Measurements from ENCODE around the gene KRT3. TPM values are rescaled to one million over a fixed set of nuclear protein-coding genes. Genes with fewer than 3 reads are reported as not detected.

KRT3 gene
- total RNA-seq, 1 experiment from 2014 or later = not detected

- in situ Hi-C loops (cut with HindIII; ENCODE audit: low pct_unique_long_range_greater_than_20kb, low sequenced_read_pairs) = no loop called here
- no peak for DNase-seq (ENCODE audit: low read depth, low spot score)
Measured at GRCh38 chr12:52829986-52830770, 34.3 kb upstream of the KRT3 start.

DNA sequence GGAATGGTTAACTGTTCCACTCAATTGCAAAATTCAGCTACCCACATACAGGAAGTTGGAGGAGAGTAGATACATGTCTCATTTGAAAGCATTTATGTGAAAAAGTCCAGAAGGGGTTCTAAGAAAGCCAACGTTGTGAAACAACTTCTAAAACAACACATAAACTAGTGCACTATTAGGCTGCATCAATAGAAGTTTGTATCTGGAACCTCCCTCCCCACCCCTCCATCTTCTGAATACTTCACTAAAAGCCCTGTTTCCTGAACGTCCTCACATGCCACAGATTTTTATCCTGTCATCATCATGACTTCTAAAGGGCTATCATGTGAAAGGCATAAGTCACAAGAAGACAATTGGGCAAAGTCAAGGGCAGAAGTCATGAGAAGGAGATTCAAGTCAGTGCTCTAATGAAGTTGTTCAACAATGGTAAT lies 32.7 kb upstream of the KRT3 start:
- DNase-seq (ENCODE audit: low read depth, low spot score) = peak; percentile 65
- in situ Hi-C loops (cut with HindIII; ENCODE audit: low pct_unique_long_range_greater_than_20kb, low sequenced_read_pairs) = no loop called here

DNA sequence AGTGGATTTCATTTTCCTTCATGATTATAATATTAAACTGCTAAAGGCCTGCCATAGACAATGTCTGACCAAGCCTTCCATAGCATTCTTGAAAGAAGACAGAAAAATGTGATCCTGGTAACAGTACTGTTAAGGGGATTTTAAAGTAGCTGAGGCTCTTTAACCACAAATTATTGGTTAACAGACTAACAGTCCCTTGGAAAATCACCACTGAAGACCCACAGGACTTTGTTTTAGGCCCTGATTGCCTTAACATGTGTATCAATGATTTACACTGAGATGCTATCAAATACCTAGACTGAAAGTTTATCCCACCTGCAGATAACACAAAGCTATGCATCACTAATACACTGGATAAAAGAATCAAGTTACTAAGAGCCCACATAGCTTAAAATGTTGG lies 32.2 kb upstream of the KRT3 start:
- DNase-seq (ENCODE audit: low read depth, low spot score) = no peak
- in situ Hi-C loops (cut with HindIII; ENCODE audit: low pct_unique_long_range_greater_than_20kb, low sequenced_read_pairs) = no loop called here

- in situ Hi-C loops (cut with HindIII; ENCODE audit: low pct_unique_long_range_greater_than_20kb, low sequenced_read_pairs) = no loop called here
- DNase-seq (ENCODE audit: low read depth, low spot score) = no peak
Measured at GRCh38 chr12:52827499-52828090, 31.7 kb upstream of the KRT3 start.

DNA sequence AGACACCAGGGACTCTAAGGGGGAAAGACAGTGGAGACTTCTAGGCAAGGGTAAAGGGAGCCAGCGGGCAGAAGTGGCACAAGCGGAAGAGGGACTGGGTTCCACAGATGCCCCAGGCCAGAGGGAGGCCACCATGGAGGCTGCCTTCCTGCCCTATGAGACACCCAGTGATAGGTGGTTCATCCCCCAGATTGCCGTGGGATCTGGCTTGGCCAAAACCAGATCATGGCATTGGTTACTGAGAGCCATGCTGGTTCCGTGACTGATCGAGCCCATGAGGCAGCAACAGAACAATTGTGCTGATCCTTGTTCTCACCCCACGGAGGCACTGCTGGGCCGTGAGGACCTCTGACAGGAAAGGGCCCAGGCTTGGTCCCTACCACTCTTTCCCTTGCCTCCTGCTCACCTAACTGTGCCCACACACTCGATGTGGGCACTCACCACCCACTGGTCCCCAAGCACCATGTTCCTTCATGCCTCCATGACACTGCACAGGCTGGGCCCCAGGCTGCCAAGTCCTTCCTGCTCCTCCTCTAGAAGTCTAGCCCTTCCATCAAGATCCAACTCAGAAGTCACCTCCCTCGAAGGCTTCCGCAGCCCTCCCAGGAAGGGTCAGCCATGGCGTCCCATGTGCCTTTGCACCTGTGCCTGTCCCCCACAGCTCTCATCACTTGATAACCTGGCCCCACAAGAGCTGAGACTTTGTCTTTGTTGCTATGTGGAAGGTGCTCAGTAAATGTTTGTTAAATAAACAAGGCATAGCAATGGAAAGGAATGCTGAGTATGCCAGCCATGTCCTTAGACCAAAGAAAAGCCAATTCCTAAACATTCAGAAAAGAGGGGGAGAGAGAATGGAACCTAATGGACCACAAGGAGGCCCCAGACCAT lies 30.9 kb upstream of the KRT3 start:
- in situ Hi-C loops (cut with HindIII; ENCODE audit: low pct_unique_long_range_greater_than_20kb, low sequenced_read_pairs) = no loop called here
- DNase-seq (ENCODE audit: low read depth, low spot score) = no peak

GRCh38 chr12:52825961-52826360 lies 30.0 kb upstream of the KRT3 start:
- in situ Hi-C loops (cut with HindIII; ENCODE audit: low pct_unique_long_range_greater_than_20kb, low sequenced_read_pairs) = no loop called here

DNA sequence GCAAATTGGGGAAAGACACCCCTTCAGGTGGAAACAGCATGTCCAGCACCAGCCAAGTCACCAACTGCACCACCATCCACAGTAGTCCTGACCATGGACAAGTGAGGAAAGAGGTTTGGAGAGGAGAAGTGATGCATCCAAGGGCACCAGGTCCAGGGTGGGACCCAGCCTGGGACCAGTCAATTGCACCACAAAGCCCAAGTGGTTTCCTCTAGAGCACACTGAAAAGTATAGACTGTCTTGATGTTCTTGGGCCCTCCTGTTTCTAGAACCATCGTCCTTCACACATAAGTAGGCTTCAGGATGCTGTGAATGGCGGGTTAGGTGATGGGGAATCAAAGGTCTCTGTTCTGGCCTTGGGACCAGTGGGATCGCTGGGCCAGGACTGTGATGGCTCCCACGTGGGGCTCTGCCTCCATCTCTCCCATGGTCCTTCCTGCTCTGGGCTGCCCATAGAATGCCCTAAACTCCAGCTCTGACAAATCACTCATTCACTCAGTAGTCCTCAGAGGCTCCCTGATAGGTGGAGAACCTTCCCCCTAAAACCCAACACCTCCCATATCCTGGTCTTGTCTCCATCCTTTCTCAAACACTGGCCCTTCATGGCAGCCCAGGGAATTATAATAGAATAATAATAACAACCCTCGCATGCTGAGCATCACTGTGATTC lies 29.0 kb upstream of the KRT3 start:
- no peak for DNase-seq (ENCODE audit: low read depth, low spot score)
- in situ Hi-C loops (cut with HindIII; ENCODE audit: low pct_unique_long_range_greater_than_20kb, low sequenced_read_pairs) = no loop called here

More at GRCh38 chr12:52825961-52826360, 30.0 kb upstream of the KRT3 start:
- DNase-seq (ENCODE audit: low read depth, low spot score) = no peak

GRCh38 chr12:52823761-52824450 lies 28.0 kb upstream of the KRT3 start:
- in situ Hi-C loops (cut with HindIII; ENCODE audit: low pct_unique_long_range_greater_than_20kb, low sequenced_read_pairs) = no loop called here
- no peak for DNase-seq (ENCODE audit: low read depth, low spot score)

- DNase-seq (ENCODE audit: low read depth, low spot score) = no peak
- in situ Hi-C loops (cut with HindIII; ENCODE audit: low pct_unique_long_range_greater_than_20kb, low sequenced_read_pairs) = no loop called here
Measured at GRCh38 chr12:52822771-52823510, 27.0 kb upstream of the KRT3 start.

- DNase-seq (ENCODE audit: low read depth, low spot score) = no peak
- in situ Hi-C loops (cut with HindIII; ENCODE audit: low pct_unique_long_range_greater_than_20kb, low sequenced_read_pairs) = no loop called here
Measured at GRCh38 chr12:52821826-52822660, 26.1 kb upstream of the KRT3 start.

- DNase-seq (ENCODE audit: low read depth, low spot score) = no peak
Measured at GRCh38 chr12:52821071-52821730, 25.3 kb upstream of the KRT3 start.

DNA sequence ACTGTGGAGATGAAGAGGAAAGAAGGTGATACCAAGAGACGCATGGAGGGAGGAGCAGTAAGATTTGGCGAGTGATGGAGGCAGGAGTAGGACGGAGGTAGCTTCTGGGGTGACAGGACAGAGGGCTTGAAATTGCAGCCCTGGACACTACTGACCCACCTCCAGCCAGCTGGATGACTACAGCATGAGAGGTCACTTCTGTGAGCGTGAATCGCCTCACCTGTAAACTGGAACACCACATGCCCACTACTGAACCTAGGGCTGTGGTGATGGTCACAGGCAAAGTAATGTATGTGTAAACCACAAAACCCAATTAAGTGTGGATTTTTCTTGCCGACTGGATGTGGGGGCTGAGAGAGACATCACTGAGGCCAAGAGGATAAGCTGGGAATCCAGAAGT lies 24.6 kb upstream of the KRT3 start:
- in situ Hi-C loops (cut with HindIII; ENCODE audit: low pct_unique_long_range_greater_than_20kb, low sequenced_read_pairs) = no loop called here
- no peak for DNase-seq (ENCODE audit: low read depth, low spot score)

More at GRCh38 chr12:52821071-52821730, 25.3 kb upstream of the KRT3 start:
- in situ Hi-C loops (cut with HindIII; ENCODE audit: low pct_unique_long_range_greater_than_20kb, low sequenced_read_pairs) = no loop called here

DNA sequence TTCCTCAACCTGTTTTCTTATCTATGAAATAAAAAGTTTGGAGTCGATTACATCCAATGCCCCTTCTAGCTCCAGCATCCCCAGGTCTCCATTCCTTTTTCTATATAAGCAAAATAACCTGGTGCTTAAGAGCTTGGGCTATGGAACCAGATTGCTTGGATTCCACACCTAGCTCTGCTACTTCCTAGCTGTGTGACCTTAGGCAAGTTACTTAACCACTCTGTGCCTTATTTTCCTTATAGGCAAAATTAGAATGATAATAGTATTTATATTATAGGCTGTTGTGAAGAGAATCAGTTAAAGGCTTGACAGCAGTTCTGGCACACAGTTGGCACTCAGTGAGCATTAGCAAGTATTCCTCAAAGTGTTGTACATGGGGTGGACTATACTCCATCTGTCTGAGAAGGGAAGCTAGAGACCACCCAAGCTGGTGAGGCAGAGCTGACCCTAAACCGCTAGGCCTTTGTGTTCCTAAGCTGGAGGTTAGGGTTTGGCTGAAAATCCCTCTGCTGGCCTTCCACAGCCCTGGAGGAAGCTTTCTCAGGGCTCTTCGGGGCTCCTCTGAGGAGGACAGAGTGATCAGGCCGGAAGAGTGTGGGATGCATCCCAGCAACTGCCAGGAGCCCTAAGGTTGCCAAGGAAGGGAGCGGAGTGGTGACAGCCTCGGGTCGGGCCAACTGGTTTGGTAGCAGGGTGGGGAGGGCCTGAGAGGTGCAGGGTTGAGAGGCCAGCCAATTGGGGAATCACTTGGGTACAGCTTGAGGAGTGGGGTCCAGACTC lies 24.0 kb upstream of the KRT3 start:
- DNase-seq (ENCODE audit: low read depth, low spot score) = no peak
- in situ Hi-C loops (cut with HindIII; ENCODE audit: low pct_unique_long_range_greater_than_20kb, low sequenced_read_pairs) = no loop called here

GRCh38 chr12:52818887-52819420 lies 23.0 kb upstream of the KRT3 start:
- in situ Hi-C loops (cut with HindIII; ENCODE audit: low pct_unique_long_range_greater_than_20kb, low sequenced_read_pairs) = no loop called here

More at GRCh38 chr12:52818887-52819420, 23.0 kb upstream of the KRT3 start:
- DNase-seq (ENCODE audit: low read depth, low spot score) = no peak

Measured in SK-MEL-5 (cell line).